ENCODE results near the gene CSPG4. TPM values are rescaled to one million over a fixed set of nuclear protein-coding genes. Genes with fewer than 3 reads are reported as not detected.

Gene CSPG4
- total and polyA plus RNA-seq, 10 of the 15 experiments (the other 5 are each of a cell fraction or from before 2014, with no cell fraction given), result 0.02 to 2.2 (median 0.76) TPM

DNA sequence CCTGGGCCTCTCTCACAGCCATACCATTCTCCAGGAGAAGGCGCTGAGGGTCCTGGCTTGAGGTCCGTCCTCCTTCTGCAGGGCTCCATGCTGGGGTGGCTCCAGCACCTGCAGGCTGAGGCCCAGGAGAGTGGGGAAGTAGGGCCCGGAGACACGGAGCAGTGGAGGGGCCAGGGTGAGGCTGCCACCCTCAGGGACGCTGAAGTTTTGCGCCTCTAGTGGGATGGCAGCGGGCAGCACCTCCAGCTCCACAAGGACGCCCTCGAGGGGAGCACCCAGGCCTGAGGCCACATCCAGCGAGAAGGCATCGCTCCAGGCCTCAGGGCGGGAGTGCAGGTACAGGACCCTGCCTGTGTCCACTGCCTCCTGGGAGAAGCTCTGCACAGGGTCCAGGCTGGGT is 27.5 kb downstream of the CSPG4 start:
- no peak overlapping the region for H3K9ac ChIP-seq (ENCODE audit: control insufficient read depth, insufficient read depth, low read length)
- no peaks in the 10 kb centered on the region for H3K9me3 ChIP-seq (replicated peaks; ENCODE audit: control insufficient read depth, insufficient read depth, low read length)
- no peaks in the 10 kb centered on the region for H3K27me3 ChIP-seq (replicated peaks in 1 of 2; ENCODE audit: control insufficient read depth in 2 of 2, insufficient read depth in 2 of 2, low read length in 1 of 2)
- H3K79me2 ChIP-seq (ENCODE audit: control insufficient read depth, insufficient read depth, low read length), result no peaks in the 10 kb centered on the region
- ChIA-PET RAD21 (ENCODE audit: unreplicated experiment) (interaction anchor here (0.7 to 3.3 kb wide), 4 partner anchors 37 to 657 kb away, joined by 3 to 49 read pairs (median 3); partner anchors contain the start of gene SNX33), POLR2A (no interaction called here), SMC1A (ENCODE audit: uncharacterized antibody, unreplicated experiment) (interaction anchor here (1.4 to 3.0 kb wide), 3 partner anchors 36 to 117 kb away, joined by 5 to 15 read pairs (median 5); a partner anchor contains a TSS), CTCF (interaction anchor here (0.6 to 6.8 kb wide), 9 partner anchors 9 to 318 kb away, joined by 3 to 58 read pairs (median 13); partner anchors contain the start of genes IMP3 and MAN2C1)
- no peaks in the 10 kb centered on the region for H4K20me1 ChIP-seq (ENCODE audit: control insufficient read depth, insufficient read depth)
- no peak overlapping the region for H3K4me2 ChIP-seq (ENCODE audit: control insufficient read depth, insufficient read depth)
- no peak overlapping the region for H2AFZ ChIP-seq (ENCODE audit: control insufficient read depth, low read depth, low read length)
- in situ Hi-C loops (cut with MboI), result loop anchor here (5.0 kb wide), 1 partner anchor 117 kb away; no protein-coding TSS in a partner anchor
- no peak overlapping the region for H3K4me3 ChIP-seq
- no peaks in the 10 kb centered on the region for H3K36me3 ChIP-seq (ENCODE audit: control insufficient read depth in 2 of 2, insufficient read depth in 2 of 2, low read length in 1 of 2)
- BruUV-seq (replicated peaks), result no TSS peak
- no peak overlapping the region for H3K27ac ChIP-seq (ENCODE audit: control insufficient read depth, insufficient read depth)
- intact Hi-C loops (cut with micrococcal nuclease; ENCODE audit: unreplicated experiment), result loop anchor here (5.0 kb wide), 1 partner anchor 47 kb away; no protein-coding TSS in a partner anchor
- no peaks in the 10 kb centered on the region for H3K4me1 ChIP-seq (ENCODE audit: control insufficient read depth, insufficient read depth, low read length)
- no peak for TF ChIP-seq MTA2 (IDR thresholded peaks at IDR 0.05; ENCODE audit: low read depth)
- no peak for TF ChIP-seq SRF (IDR thresholded peaks at IDR 0.05; ENCODE audit: low read depth in 2 of 2, low read length in 2 of 2)
- no peak for ATAC-seq
- no peak for DNase-seq (ENCODE audit: low read depth, low spot score)
- FAIRE-seq, result no peak
- 44% methylated on average over 9 of the region's 12 CpGs for WGBS (ENCODE audit: insufficient coverage, insufficient replicate concordance, low lambda C conversion rate, missing lambda C conversion rate)

DNA sequence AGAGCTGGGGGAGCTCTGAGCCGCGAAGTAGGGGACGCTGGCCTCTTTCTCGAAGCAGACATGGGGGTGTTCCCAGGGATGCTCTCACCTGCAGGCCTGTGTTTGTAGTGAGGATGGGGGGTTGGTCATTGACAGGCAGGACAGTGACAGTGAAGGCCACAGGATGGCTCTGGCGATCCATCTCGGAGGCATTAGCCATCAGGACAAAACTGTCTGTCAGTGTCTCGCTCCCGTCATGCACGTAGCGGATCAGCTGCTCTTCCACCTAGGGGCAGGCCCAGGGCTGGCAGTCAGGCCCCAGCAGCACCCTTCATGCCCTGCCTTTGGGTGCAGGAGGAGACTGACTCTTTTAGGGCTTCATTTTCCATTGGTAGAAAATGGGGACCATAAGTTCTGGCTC is 28.0 kb downstream of the CSPG4 start:
- no peak for DNase-seq (ENCODE audit: low read depth, low spot score)
- ChIA-PET SMC1A (ENCODE audit: uncharacterized antibody, unreplicated experiment) (interaction anchor here (0.8 to 3.0 kb wide), 6 partner anchors 37 to 239 kb away, joined by 3 to 15 read pairs (median 5); a partner anchor contains a TSS), POLR2A (interaction anchor here (0.5 kb wide), 1 partner anchor 104 kb away, joined by 3 read pairs; no protein-coding TSS in a partner anchor), CTCF (interaction anchor here (0.7 to 6.8 kb wide), 16 partner anchors 10 to 654 kb away, joined by 3 to 58 read pairs (median 4); partner anchors contain the start of genes IMP3, MAN2C1 and SNUPN), RAD21 (ENCODE audit: unreplicated experiment) (interaction anchor here (0.7 to 3.3 kb wide), 6 partner anchors 38 to 656 kb away, joined by 3 to 49 read pairs (median 4); partner anchors contain the start of gene SNUPN)
- no peaks in the 10 kb centered on the region for H4K20me1 ChIP-seq (ENCODE audit: control insufficient read depth, insufficient read depth)
- no peak overlapping the region for H3K4me3 ChIP-seq
- BruUV-seq (replicated peaks), result no TSS peak
- no peak overlapping the region for H3K27ac ChIP-seq (ENCODE audit: control insufficient read depth, insufficient read depth)
- no peaks in the 10 kb centered on the region for H3K27me3 ChIP-seq (replicated peaks in 1 of 2; ENCODE audit: control insufficient read depth in 2 of 2, insufficient read depth in 2 of 2, low read length in 1 of 2)
- in situ Hi-C loops (cut with MboI), result loop anchor here (5.0 kb wide), 1 partner anchor 118 kb away; no protein-coding TSS in a partner anchor
- H3K4me1 ChIP-seq (ENCODE audit: control insufficient read depth, insufficient read depth, low read length), result no peaks in the 10 kb centered on the region
- no peak overlapping the region for H3K9ac ChIP-seq (ENCODE audit: control insufficient read depth, insufficient read depth, low read length)
- H3K4me2 ChIP-seq (ENCODE audit: control insufficient read depth, insufficient read depth), result no peak overlapping the region
- ATAC-seq, result no peak
- no peaks in the 10 kb centered on the region for H3K9me3 ChIP-seq (replicated peaks; ENCODE audit: control insufficient read depth, insufficient read depth, low read length)
- H3K36me3 ChIP-seq (ENCODE audit: control insufficient read depth in 2 of 2, insufficient read depth in 2 of 2, low read length in 1 of 2), result no peaks in the 10 kb centered on the region
- no peak for FAIRE-seq
- H2AFZ ChIP-seq (ENCODE audit: control insufficient read depth, low read depth, low read length), result no peak overlapping the region
- no peaks in the 10 kb centered on the region for H3K79me2 ChIP-seq (ENCODE audit: control insufficient read depth, insufficient read depth, low read length)
- intact Hi-C loops (cut with micrococcal nuclease; ENCODE audit: unreplicated experiment), result loop anchor here (5.0 kb wide), 1 partner anchor 48 kb away; no protein-coding TSS in a partner anchor
- 91% methylated on average over 10 of the region's 10 CpGs for WGBS (ENCODE audit: insufficient coverage, insufficient replicate concordance, low lambda C conversion rate, missing lambda C conversion rate)
- TF ChIP-seq RB1 (IDR thresholded peaks at IDR 0.05; ENCODE audit: borderline replicate concordance), result no peak
- TF ChIP-seq BCL11A (IDR thresholded peaks at IDR 0.05; ENCODE audit: low read depth, low read length), result no peak
- no peak for TF ChIP-seq NFIC (IDR thresholded peaks at IDR 0.05; ENCODE audit: low read depth, low read length)
- no peak for TF ChIP-seq SMARCA5 (IDR thresholded peaks at IDR 0.05)
- no peak for TF ChIP-seq MLLT1 (IDR thresholded peaks at IDR 0.05)
- TF ChIP-seq, protein P1, sequence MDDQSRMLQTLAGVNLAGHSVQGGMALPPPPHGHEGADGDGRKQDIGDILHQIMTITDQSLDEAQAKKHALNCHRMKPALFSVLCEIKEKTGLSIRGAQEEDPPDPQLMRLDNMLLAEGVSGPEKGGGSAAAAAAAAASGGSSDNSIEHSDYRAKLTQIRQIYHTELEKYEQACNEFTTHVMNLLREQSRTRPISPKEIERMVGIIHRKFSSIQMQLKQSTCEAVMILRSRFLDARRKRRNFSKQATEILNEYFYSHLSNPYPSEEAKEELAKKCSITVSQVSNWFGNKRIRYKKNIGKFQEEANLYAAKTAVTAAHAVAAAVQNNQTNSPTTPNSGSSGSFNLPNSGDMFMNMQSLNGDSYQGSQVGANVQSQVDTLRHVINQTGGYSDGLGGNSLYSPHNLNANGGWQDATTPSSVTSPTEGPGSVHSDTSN (IDR thresholded peaks at IDR 0.05; ENCODE audit: insufficient replicate concordance, low read depth, low read length), result no peak
- no peak for TF ChIP-seq MEF2A (IDR thresholded peaks at IDR 0.05; ENCODE audit: insufficient read depth, low read depth, low read length)
- no peak for TF ChIP-seq ZNF217 (IDR thresholded peaks at IDR 0.05)
- no peak for TF ChIP-seq NR2F1 (conservative IDR thresholded peaks at IDR 0.05)
- TF ChIP-seq, protein P2, sequence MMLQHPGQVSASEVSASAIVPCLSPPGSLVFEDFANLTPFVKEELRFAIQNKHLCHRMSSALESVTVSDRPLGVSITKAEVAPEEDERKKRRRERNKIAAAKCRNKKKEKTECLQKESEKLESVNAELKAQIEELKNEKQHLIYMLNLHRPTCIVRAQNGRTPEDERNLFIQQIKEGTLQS (IDR thresholded peaks at IDR 0.05; ENCODE audit: borderline replicate concordance, extremely low read depth, low read depth, low read length), result no peak
- no peak for TF ChIP-seq POU2F2 (IDR thresholded peaks at IDR 0.05; ENCODE audit: borderline replicate concordance, low read depth, low read length)
